Astrocyte of the cerebellum (primary cell): ENCODE results near the gene MMD.
A peak's percentile ranks its signal among the peaks of the same experiment; 100 is the strongest.
"Not testable (repeated sequence)": the region's sequence is repeated elsewhere in the genome, so short reads cannot be mapped to it uniquely, and the experiment has no call there.

Source experiments
- DNase-seq: peaks from one replicate; pipeline ENCODE4 v3.0.0-alpha.2; 2011; ENCODE audit warnings: low read depth
- H3K4me3 ChIP-seq: 2 replicates; pipeline ENCODE4 v1.5.1; 2011; ENCODE audit warnings: mild to moderate bottlenecking, low read depth, low read length, moderate library complexity
- CTCF ChIP-seq: IDR thresholded peaks from 2 replicates; pipeline ENCODE4 v1.5.1; 2012; ENCODE audit warnings: low read length, low read depth, moderate library complexity, mild to moderate bottlenecking; ENCODE audit errors: missing control alignments
- in situ Hi-C: cut with HindIII; loops from 2 replicates; pipeline ENCODE4 v1.10.0; 2017; ENCODE audit warnings: low sequenced_read_pairs

Gene MMD

GRCh38 chr17:55421179-55421934, at the start of gene MMD:
TSS of gene MMD (minus strand) at chr17:55421835. CDS start at chr17:55421695, 140 bp downstream.
- peak within 1 kb of the TSS; percentile 80 for H3K4me3 ChIP-seq
- in situ Hi-C loops = no loop called here
- DNase-seq = no peak
- TF ChIP-seq CTCF = no peak

GRCh38 chr17:55466671-55467070, 45.0 kb upstream of the MMD start:
- in situ Hi-C loops = no loop called here
- DNase-seq = no peak
- no peak for TF ChIP-seq CTCF
- H3K4me3 ChIP-seq = no peak overlapping the region

- H3K4me3 ChIP-seq, in situ Hi-C loops, DNase-seq: not testable (repeated sequence)
Measured at GRCh38 chr17:55465771-55466170, 44.1 kb upstream of the MMD start.

GRCh38 chr17:55463600-55463999, 42.0 kb upstream of the MMD start:
- DNase-seq = no peak
- TF ChIP-seq CTCF = no peak

GRCh38 chr17:55462711-55463110, 41.1 kb upstream of the MMD start:
- in situ Hi-C loops = no loop called here
- H3K4me3 ChIP-seq = no peak overlapping the region
- TF ChIP-seq CTCF = no peak
- DNase-seq = no peak

More at GRCh38 chr17:55463600-55463999, 42.0 kb upstream of the MMD start:
- in situ Hi-C loops = no loop called here
- H3K4me3 ChIP-seq = no peak overlapping the region

GRCh38 chr17:55462234-55462633, 40.6 kb upstream of the MMD start:
- DNase-seq = no peak
- in situ Hi-C loops = no loop called here
- no peak for TF ChIP-seq CTCF
- H3K4me3 ChIP-seq = no peak overlapping the region

GRCh38 chr17:55458978-55459377, 37.3 kb upstream of the MMD start:
- in situ Hi-C loops = no loop called here
- no peak overlapping the region for H3K4me3 ChIP-seq
- no peak for TF ChIP-seq CTCF
- peak; percentile 31 for DNase-seq
